A172 (cell line): ENCODE data around the gene PWWP2B. TPM values are rescaled to one million over a fixed set of nuclear protein-coding genes. Genes with fewer than 3 reads are reported as not detected.
"Not testable (repeated sequence)": the region's sequence is repeated elsewhere in the genome, so short reads cannot be mapped to it uniquely, and the experiment has no call there.

Experiments
- DNase-seq: peaks from one replicate; pipeline ENCODE4 v3.0.0-alpha.2; 2015; ENCODE audit warnings: low spot score
- total RNA-seq: library from RNA; depleted of rRNA; stranded (reverse); fragments of >200 nt; shearing (Covaris generic); gene quantifications from 2 replicates; pipeline ENCODE4 v1.2.3, GENCODE V29; 2014; rRNA removed

Gene PWWP2B
- total RNA-seq, result 12.1 and 20.9 TPM in 2 replicates

- DNase-seq, result no peak
Measured at GRCh38 chr10:132397036-132397541, at the start of gene PWWP2B. Gene PWWP2B (plus strand): TSS chr10:132397200. CDS start chr10:132397227, 27 bp downstream.

GRCh38 chr10:132347211-132347930 is 49.6 kb upstream of the PWWP2B start:
- no peak for DNase-seq

- no peak for DNase-seq
Measured at GRCh38 chr10:132347931-132348267, 49.1 kb upstream of the PWWP2B start.

- no peak for DNase-seq
Measured at GRCh38 chr10:132349766-132350165, 47.2 kb upstream of the PWWP2B start.

GRCh38 chr10:132350391-132350790 is 46.6 kb upstream of the PWWP2B start:
- no peak for DNase-seq

- no peak for DNase-seq
Measured at GRCh38 chr10:132350946-132351345, 46.1 kb upstream of the PWWP2B start.

GRCh38 chr10:132351611-132352010 is 45.4 kb upstream of the PWWP2B start:
- no peak for DNase-seq

GRCh38 chr10:132352462-132353308 is 44.3 kb upstream of the PWWP2B start:
- DNase-seq, result not testable (repeated sequence)

- no peak for DNase-seq
Measured at GRCh38 chr10:132353456-132354355, 43.3 kb upstream of the PWWP2B start.

GRCh38 chr10:132354356-132355094 is 42.5 kb upstream of the PWWP2B start:
- no peak for DNase-seq

- DNase-seq, result no peak
Measured at GRCh38 chr10:132355297-132355696, 41.7 kb upstream of the PWWP2B start.

GRCh38 chr10:132355754-132356153 is 41.2 kb upstream of the PWWP2B start:
- no peak for DNase-seq

GRCh38 chr10:132356621-132357195 is 40.3 kb upstream of the PWWP2B start:
- no peak for DNase-seq

- DNase-seq, result no peak
Measured at GRCh38 chr10:132357286-132358058, 39.5 kb upstream of the PWWP2B start.

GRCh38 chr10:132359305-132360040 is 37.5 kb upstream of the PWWP2B start:
- no peak for DNase-seq

- DNase-seq, result no peak
Measured at GRCh38 chr10:132360766-132361447, 36.1 kb upstream of the PWWP2B start.

- DNase-seq, result no peak
Measured at GRCh38 chr10:132361581-132362101, 35.4 kb upstream of the PWWP2B start.

- DNase-seq, result no peak
Measured at GRCh38 chr10:132362151-132362611, 34.8 kb upstream of the PWWP2B start.
